T47D (cell line): ENCODE results near the gene C1orf105.
A peak's percentile ranks its signal among the peaks of the same experiment; 100 is the strongest.
"Not testable (repeated sequence)": the region's sequence is repeated elsewhere in the genome, so short reads cannot be mapped to it uniquely, and the experiment has no call there.

Source experiments
- DNase-seq, 2 experiments: peaks; one replicate each; pipeline versions ENCODE4 v3.0.0 to v3.0.0-alpha.2; 2011 to 2012; ENCODE audit warnings: low read depth in 1 of 2, low spot score in 1 of 2
- JUND ChIP-seq: IDR thresholded peaks from 2 replicates; pipeline ENCODE4 v1.6.1; 2012; ENCODE audit warnings: low read depth
- in situ Hi-C: cut with HindIII; loops from 2 replicates; pipeline ENCODE4 v1.10.0; 2016; ENCODE audit warnings: low sequenced_read_pairs, low pct_unique_long_range_greater_than_20kb

Gene C1orf105, protein sequence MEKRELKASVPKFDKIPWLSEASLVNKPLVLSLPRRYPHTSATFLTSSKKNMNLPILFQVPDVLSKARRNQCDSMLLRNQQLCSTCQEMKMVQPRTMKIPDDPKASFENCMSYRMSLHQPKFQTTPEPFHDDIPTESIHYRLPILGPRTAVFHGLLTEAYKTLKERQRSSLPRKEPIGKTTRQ

DNA sequence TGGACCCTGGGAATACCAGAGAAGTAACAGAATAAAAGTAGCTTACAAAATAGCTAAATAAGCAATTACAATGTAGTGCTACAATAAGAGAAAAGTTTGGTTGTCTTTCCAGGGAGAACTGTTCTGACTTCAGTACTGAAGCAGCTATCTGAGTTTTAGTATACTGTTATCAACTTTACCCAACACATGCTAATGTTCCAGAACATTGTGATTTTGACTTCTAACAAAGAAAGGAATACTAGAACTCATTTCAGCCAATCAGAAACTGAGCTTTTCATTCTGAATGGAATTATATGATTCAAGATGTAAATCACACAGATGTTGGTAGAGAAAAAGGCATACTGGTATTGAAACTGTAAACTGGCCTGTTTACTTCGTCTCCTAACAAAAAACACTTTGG lies at the start of gene C1orf105:
Gene C1orf105, plus strand, starts transcription at position 301 of the 400 bp plus-strand sequence. CDS start 201 bp downstream, outside the sequence.
- in situ Hi-C loops, result no loop called here
- DNase-seq, result no peak
- no peak for TF ChIP-seq JUND

DNA sequence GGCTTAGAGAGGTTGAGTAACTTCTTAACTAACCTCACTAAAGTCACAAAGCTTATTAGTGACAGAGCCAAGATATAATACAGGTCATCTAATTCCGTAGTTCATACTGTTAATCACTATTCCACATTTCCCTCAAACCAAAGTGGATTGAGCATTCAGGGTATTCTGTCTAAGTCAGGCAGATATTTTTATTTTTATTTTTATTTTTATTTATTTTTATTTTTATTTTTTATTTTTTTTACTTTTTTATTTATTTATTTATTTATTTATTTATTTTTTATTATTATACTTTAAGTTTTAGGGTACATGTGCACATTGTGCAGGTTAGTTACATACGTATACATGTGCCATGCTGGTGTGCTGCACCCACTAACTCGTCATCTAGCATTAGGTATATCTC lies 48.8 kb upstream of the C1orf105 start:
- in situ Hi-C loops, DNase-seq: not testable (repeated sequence)

DNA sequence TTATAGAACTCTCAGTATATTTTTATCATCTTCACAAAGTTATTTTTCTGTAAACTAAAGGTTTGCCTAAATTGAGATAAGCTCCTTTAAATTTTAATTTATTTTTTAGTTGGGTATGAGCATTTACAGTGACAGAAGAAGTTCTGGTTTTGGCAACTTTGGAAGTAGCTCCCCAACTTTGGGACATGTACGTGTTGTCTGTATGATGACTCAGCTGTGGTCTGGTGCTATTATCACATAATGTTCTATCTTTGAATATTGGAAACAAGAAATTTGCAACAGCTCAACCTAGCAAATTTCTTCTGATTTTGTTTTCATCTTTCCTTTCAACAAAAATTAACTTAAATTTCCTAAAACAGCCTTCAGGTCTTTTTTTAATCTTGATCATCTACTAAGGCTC lies 46.6 kb upstream of the C1orf105 start:
- no peak for DNase-seq
- in situ Hi-C loops, result no loop called here

DNA sequence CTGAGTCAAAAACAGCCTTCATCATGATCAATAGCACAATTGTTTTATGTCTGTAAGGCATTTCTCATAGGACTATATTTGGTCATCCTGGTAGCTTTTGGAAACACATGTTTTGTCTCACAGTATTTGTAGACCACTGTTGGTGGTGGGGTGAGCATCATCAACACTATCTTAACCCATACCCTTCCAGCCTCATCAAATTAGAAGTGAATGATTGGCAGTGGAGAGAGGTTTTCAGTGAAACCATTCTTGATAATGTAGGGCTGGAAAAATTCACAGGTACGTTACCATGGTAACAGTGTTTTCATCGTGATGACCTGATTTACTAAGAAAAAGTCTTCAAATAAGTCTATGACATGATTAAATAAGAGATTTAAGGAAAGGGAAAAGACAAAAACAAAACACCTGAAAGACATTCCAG lies 45.3 kb upstream of the C1orf105 start:
- TF ChIP-seq JUND, result no peak
- DNase-seq, result no peak
- in situ Hi-C loops, result no loop called here

More for the DNA sequence above, 46.6 kb upstream of the C1orf105 start:
- no peak for TF ChIP-seq JUND

DNA sequence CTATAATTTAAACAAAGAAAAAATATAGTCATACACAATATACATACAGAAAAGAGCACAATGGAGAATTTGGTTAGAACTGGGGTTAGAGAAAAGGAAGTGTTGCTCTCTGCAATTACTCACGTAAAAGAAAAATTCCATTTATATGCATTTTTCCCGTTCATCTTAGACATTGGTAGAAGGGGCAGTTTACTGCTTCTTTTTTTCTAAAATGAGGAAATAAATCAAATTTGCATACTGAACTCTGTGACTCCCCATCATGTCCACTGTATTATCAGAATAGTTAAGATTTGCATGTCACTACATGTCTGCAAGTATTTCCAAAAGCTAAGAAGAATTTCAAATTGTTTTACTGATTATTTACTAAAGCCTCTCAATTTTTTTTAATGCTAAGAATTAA lies 44.1 kb upstream of the C1orf105 start:
- in situ Hi-C loops, result no loop called here
- no peak for DNase-seq
- TF ChIP-seq JUND, result no peak

DNA sequence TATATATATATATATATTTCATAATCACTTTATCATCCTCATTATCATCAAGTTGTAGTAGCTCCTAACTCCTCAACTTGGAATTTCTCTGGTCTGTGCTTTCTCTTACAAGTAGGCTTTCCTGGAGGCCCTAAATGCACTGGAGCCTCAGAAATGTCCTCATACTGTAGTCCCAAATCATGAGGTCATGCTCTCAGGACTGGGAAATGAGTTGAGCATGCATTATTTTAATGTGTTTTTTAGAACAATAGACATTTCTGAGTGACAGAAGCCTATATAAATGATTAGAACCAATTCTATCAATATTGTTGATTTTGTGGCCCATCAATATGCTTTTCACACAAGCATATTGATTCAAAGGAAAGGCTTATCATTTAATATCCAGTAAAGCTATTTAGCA lies 42.9 kb upstream of the C1orf105 start:
- no peak for DNase-seq
- in situ Hi-C loops, result no loop called here
- no peak for TF ChIP-seq JUND

DNA sequence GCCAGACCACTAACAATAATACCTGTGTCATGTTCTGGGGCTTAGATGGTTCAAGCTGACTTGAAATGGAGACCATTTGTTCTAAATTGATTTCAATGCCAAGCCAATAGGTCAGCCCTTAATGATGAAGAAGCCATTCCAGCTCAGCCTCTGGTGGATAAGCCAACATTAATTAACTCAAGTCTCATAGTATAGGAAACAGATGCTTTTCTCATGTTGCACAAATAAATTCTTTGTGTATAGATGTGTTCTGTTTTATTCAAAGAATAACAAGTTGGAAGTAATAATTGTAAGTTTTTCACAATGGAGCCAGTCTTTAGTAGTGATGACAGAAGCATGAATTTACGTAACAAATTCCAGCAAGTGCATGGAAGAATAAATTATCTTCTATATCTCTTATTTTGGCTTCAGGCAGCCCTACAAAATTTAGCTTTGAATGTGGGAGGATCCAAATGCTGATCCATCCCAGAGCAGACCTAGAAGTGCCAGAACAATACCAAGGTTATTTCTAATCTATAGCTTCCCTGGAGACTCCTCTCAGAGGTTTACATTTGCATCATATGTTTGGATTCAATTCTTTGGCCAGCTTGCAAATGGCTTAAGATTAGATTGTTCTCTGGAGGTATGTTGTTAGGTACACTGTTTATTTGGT lies 42.2 kb upstream of the C1orf105 start:
- no peak for TF ChIP-seq JUND
- in situ Hi-C loops, result no loop called here
- no peak for DNase-seq

DNA sequence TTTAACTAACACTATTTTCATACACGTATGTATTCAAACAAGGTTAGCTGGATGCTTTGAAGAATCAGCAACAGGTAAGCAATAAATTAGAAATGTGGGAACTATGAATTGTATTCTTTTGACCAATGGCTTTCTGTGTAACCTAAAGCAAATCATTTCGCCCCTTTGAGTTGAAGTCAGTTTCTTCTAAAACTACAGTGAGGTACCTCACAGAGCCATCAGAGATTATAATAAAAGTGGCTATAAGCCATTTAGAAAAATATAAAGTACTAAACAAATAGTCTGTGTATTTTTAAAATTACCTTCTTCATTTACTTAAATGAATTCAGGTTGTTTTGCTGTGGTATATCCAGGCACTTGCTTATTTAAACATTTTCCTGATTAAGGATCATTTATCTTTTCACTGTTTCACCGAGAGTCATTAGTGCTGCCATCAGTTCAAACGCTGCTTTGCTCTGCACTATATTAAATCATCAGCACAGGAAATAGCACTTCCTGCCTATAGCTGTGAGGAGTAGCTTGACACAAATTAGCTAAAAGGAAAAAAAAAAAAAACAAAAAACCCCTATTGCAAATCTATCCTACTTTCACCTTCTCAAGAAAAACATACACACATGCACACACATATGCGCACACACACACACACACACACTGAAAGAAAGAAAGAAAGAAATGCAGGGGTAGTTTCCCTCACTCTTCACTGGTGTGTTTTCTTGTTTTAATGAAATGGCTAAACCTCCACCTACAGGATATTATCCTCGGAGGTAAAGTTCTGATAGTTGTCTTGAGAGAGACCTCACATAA lies 39.8 kb upstream of the C1orf105 start:
- in situ Hi-C loops, result no loop called here
- no peak for TF ChIP-seq JUND
- no peak for DNase-seq

DNA sequence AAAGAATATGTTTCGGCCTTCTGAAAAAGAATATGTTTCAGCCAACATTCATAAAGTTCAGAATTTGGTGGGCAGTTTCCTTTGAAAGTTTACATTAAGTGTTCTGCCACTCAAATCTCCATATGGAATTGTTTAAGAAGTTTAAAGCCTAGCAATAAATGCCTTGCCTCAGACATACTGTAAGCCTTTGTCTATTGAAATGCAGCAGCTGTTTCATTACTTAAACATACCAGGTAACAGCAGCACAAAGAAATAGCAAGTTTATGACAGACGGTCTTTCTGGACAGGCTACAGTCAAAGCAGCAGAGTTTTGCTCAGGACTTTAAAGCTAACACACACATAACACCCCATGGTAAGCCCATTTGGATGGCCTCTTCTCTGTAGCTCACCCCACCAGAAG lies 38.5 kb upstream of the C1orf105 start:
- no peak for TF ChIP-seq JUND
- DNase-seq, result no peak
- in situ Hi-C loops, result no loop called here

DNA sequence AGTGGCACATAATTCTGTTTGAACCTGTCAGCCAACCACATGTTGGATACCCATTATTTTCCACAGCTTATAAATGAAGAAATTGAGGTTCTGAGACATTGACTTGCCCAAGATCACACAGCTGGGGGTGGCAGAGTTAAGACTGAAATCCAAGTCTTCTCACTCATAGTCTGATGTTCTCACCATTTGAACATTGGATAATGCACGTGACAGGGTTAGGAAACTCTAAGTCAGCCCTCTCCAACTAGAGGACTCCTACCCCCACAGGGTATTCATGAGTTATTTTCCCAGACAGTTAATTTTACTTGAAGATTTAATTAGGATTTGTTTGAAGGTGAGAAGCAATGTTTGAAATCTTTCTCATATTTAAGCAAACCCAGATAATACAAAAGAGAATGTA lies 38.1 kb upstream of the C1orf105 start:
- no peak for TF ChIP-seq JUND
- no peak for DNase-seq
- in situ Hi-C loops, result no loop called here

DNA sequence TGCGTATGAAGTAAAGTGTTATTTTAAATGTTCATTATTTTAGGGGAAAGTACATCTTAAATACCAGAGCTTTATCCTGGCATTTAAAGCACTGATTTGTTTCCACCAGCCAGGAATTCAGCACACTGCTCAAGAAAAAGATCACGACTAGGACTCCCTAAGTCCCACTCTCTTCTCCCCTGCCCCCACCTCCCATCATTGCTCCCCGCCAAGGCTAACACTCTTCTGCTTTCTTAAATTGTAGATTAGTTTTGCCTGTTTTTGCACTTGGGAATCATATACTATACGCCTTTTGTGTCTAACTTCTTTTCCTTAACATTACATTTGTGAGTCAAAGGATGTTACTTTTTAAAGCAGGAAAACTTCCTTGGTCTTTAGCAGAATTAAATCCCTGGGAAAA lies 37.5 kb upstream of the C1orf105 start:
- no peak for TF ChIP-seq JUND
- in situ Hi-C loops, result no loop called here
- no peak for DNase-seq

DNA sequence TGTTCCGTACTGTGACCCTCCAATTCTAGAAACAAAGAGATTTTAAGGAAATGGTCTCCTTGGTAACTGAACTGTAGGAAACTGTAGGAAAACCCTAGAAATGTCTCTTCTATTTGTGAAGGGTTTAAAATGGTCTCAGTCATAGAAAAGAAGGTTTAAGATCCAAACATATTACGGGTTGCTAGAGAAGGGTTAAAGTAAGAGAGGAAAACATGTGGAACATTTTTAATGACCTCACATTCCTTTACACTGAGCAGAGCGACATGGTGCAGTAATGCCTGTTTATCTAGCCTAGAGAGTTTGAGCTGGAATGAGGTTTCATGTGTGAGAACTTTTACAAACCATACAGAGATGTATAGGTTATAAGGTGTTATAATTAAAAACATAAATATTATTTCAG lies 36.9 kb upstream of the C1orf105 start:
- TF ChIP-seq JUND, result no peak
- peak; percentile 47 to 51 for DNase-seq
- in situ Hi-C loops, result no loop called here

DNA sequence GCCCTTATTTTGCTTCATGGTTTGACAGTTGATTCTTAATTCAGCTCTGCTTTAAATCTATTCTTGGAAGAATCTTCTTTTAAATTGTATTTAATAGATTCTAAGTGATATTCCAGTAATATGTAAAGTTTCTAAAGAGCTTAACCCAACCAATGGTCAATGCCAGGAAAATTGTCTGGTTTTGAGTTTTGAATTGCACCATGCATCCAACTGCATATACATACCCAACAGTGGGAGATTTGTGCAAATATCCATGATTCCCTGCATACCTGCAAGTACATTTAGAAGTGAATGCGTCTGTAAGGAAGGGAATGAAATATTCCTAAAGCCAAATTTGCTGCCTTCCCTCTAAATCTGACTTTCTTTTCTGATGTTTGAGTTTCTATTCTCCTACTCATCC lies 35.8 kb upstream of the C1orf105 start:
- TF ChIP-seq JUND, result no peak
- in situ Hi-C loops, result no loop called here
- DNase-seq, result no peak

DNA sequence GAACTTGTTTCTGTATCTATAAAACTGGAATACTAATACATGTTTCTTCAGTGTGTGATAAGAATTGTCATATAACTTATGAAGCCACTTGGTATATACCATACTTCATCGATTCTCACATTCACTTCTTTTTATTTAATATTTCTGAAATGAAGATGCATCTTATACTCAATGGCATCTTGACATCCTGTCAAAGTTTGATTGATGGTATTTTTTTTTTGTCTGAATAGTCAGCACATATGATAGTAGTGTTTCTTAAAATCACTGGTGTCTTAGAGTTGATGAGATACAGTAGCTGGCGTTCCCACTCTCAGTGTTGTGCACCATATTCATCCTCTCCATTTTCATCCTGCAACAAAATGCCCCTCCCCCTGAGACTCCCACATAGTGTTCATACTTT lies 34.4 kb upstream of the C1orf105 start:
- DNase-seq, result no peak
- TF ChIP-seq JUND, result no peak
- in situ Hi-C loops, result no loop called here
